GM19463 (cell line): ENCODE results near the gene HMOX1.
"Not testable (repeated sequence)": the region's sequence is repeated elsewhere in the genome, so short reads cannot be mapped to it uniquely, and the experiment has no call there.

Experiments
- ATAC-seq: cut with Tn5 transposase; IDR thresholded peaks from one replicate; pipeline ENCODE4 v1.9.1; 2021; ENCODE audit warnings: mild to moderate bottlenecking, moderate library complexity; ENCODE audit not compliant: unreplicated experiment

Gene HMOX1

DNA sequence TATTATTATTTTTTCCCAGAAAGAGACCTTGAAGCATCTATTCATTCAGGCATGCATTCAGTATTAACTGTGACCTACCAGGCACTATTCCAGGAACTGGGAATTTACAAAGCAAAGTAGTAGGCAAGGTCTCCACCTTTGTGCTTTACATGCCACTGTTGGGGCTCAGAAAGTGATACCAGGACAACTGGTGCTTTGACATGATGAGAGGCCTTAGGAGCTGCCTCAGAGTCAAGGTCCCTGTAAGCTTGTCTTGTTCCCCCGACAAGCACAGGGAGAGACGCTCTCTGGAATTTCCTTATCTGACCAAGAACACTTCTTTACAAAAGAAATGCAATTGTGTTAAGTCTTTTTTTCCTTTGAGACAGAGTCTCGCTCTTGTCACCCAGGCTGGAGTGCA lies 2.3 kb upstream of the HMOX1 start:
- ATAC-seq, result no peak

GRCh38 chr22:35379146-35379993 lies 1.5 kb upstream of the HMOX1 start:
- no peak for ATAC-seq

GRCh38 chr22:35380013-35380412 lies 883 bp upstream of the HMOX1 start:
- no peak for ATAC-seq

GRCh38 chr22:35381424-35382009 lies 621 bp downstream of the HMOX1 start:
- ATAC-seq, result no peak

DNA sequence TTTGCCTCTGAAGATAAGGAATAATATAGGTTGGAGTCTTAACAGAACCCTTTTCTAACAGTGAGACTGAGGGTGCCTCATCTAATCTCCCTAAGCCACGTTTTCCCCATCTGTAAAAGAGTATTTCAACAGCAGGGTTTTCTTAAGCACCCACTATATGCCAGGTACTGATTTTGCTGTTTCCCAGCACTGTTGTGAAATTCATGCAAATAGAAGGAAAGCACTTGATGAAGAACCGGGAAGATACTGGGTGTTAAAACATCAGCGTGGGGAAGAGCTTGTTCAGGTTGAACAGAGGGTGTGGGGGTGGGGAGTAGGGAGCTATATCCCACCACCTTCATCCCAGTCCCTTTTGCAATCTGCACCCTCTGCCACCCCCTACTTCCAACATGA lies 2.8 kb downstream of the HMOX1 start:
- no peak for ATAC-seq

DNA sequence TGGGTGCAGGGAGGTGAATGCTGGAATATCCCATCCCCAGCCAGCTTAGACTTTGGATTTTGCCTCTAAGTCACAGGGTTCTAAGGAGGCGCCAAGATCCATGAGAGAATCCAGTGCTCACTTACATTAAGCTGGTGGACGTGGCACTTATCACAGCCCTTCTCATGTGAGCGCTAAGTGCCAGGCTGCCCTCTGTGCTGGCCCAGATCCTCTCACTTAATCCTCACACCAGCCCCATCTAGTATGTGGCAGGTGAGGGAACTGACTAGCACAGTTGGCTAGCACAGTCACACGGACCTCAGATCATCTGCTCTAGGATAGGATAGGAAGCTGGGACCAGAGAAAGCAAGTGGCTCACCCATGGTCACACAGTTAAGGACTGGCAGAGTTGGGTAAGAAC lies 3.6 kb downstream of the HMOX1 start:
- no peak for ATAC-seq

DNA sequence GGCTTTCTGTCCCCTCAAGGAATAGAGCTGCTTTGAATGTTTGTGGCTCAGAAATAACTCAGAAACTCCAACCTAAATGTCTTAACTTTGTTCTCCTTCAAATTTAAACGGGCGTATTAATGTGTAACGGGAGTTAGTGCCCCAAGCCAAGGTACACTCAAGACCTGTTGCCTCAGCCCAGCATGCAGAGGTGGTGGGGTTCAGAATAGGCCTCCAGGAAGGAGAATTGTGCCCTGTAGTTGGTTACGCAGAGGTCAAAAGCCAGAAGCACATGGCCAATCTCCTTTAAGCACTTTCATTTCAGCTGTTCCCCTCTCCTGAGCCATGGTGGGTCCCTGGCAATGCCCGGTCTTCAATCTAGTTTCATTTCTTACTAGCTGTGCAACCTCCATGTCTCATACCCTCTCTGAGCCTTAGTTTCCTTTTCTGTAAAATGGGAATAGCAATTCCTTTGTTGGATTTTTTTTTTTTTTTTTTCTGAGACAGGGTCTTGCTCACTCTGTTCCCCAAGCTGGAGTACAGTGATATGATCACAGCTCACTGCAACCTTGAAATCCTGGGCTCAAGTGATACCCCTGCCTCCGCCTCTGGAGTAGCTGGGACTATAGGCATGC lies 4.2 kb downstream of the HMOX1 start:
- no peak for ATAC-seq

DNA sequence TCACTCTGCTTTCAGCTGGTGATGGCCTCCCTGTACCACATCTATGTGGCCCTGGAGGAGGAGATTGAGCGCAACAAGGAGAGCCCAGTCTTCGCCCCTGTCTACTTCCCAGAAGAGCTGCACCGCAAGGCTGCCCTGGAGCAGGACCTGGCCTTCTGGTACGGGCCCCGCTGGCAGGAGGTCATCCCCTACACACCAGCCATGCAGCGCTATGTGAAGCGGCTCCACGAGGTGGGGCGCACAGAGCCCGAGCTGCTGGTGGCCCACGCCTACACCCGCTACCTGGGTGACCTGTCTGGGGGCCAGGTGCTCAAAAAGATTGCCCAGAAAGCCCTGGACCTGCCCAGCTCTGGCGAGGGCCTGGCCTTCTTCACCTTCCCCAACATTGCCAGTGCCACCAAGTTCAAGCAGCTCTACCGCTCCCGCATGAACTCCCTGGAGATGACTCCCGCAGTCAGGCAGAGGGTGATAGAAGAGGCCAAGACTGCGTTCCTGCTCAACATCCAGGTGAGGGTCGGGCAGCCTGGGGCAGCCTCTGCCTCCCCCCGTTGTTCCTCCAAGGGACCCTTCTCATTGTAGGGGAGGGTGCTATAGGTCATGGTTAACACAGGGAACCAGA lies 5.9 kb downstream of the HMOX1 start:
- no peak for ATAC-seq

DNA sequence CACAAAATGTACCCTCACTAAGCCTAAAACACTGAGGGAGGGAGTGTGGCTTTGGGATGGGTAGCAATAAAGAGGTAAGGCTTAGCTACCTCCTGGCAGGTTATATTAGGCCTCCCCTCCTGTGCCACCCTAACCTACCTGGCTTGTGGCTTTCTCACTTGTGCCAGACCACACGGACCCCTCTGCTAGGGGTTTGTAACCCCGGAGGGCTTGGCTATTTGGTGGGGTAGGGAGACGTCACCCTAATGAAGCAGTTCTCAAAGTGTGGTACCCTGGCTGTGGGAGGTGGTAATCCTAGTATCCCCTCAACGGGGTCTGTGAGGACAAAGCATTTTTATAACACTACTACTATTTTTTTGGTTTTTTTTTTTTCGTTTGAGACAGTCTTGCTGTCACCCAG lies 10.0 kb downstream of the HMOX1 start:
- no peak for ATAC-seq

DNA sequence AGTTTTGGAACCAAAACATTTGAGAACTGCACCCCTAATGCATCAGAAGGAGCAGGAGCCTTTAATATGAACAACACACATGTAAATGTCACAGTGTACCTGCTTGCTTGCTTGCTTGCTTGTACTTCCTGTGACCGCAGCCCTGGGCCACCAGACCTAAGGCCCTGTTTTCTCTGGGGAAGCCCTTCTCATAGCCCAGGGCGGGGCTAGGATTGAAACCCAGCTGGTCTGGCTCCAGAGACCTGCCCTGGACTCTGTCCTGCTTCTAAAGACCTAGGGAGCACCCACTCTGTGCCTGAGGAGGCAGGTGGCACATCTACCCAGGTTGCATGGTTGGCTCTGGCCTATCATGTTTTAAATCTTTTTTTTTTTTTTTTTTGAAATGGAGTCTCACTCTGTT lies 11.5 kb downstream of the HMOX1 start:
- ATAC-seq, result no peak

DNA sequence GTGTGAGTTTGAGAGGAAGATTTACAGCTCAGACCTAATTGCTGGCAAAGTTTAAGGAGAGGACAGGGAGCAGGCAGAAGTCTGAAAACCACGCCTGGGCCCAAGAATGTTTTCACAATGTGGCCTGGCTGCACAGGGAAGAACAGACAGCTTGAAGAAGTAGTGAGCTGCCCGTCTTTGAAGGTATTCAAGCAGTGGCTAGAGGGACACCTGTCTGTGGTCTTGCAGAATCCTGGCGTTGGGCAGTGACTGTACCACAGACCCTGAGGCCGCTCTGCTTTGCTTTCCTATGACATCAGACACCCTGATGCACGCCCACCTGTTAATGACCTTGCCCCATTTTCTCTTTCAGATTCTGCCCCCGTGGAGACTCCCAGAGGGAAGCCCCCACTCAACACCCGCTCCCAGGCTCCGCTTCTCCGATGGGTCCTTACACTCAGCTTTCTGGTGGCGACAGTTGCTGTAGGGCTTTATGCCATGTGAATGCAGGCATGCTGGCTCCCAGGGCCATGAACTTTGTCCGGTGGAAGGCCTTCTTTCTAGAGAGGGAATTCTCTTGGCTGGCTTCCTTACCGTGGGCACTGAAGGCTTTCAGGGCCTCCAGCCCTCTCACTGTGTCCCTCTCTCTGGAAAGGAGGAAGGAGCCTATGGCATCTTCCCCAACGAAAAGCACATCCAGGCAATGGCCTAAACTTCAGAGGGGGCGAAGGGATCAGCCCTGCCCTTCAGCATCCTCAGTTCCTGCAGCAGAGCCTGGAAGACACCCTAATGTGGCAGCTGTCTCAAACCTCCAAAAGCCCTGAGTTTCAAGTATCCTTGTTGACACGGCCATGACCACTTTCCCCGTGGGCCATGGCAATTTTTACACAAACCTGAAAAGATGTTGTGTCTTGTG lies 12.5 kb downstream of the HMOX1 start:
- no peak for ATAC-seq

DNA sequence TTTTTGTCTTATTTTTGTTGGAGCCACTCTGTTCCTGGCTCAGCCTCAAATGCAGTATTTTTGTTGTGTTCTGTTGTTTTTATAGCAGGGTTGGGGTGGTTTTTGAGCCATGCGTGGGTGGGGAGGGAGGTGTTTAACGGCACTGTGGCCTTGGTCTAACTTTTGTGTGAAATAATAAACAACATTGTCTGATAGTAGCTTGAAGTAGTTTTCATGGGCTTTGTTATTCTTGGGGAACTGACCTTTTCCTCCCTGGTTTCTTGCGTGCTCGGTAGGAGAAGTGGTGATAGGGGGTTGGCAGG lies 13.1 kb downstream of the HMOX1 start:
- ATAC-seq, result no peak

DNA sequence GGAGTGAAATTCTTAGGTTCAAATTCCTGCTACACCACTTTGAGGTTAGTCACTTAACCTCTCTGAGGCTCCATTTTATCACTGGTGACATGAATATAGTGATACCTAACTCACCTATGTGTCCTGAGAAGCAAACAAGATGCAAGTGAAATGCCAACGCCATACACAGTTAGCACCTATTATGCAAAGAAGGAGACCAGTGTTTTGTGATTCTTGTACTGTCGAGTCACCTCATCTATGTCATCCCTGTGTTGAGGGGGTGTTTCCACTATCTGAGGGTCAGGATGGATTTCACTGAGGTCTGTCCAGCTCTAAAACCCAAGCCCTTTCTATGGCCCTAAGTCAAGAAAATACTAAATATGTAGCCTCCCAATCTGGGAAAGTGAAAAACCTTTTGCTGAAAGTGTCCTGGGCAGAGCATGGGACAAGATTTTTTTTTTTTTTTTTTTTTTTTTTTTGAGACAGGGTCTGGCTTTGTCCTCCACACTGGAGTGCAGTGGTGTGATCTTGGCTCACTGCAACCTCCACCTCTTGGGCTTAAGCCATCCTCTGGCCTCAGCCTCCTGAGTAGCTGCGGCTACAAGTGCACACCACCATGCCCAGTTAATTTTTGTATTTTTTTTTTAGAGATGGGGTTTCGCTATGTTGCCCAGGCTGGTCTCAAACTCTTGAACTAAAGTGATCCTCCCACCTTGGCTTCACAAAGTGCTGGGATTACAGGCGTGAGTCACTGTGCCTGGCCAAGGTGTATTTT lies 14.1 kb downstream of the HMOX1 start:
- no peak for ATAC-seq

- ATAC-seq, result not testable (repeated sequence)
Observed at GRCh38 chr22:35396622-35397021, 15.7 kb downstream of the HMOX1 start.

DNA sequence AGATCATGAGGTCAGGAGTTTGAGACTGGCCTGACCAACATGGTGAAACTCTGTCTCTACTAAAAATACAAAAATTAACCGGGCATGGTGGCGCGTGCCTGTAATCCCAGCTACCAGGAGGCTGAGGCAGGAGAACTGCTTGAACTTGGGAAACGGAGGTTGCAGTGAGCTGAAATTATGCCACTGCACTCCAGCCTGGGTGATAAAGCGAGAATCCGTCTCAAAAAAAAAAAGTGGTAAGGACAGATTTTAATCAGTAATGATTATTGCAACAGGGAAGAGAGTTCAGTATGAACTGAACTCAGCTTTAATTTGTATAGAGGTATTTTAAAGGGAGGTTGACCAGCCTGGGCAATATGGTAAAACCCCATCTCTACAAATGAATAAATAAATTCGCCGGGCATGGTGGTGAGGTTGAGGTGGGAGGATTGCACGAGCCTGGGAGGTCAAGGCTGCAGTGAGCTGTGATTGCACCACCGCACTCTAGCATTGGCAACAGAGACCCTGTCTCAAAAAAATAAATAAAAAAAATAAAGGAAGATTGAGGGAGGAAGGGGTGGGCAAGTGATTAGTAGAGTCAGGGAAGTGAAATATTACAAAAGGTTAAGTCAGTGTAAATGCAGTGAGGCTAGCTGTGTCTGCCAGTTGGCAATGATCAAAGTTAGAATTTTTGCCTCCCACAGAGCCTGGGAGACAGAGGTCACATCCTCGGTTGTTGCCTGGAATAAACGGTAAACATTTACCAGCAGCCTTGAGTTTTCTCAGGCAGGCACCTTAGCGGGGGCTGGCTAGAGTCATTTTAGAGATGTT lies 16.4 kb downstream of the HMOX1 start:
- no peak for ATAC-seq

GRCh38 chr22:35398591-35398973 lies 17.7 kb downstream of the HMOX1 start:
- no peak for ATAC-seq

GRCh38 chr22:35399114-35399677 lies 18.3 kb downstream of the HMOX1 start:
- no peak for ATAC-seq

GRCh38 chr22:35399678-35400500 lies 19.0 kb downstream of the HMOX1 start, which contains the start of gene MCM5:
TSS of gene MCM5 (plus strand) at chr22:35400140. CDS start at chr22:35400439, 299 bp downstream.
- ATAC-seq, result peak; percentile 95
